COR-L47 (cell line): ENCODE results near the gene SYTL5.
"Not testable (repeated sequence)": the region's sequence is repeated elsewhere in the genome, so short reads cannot be mapped to it uniquely, and the experiment has no call there.

ENCODE experiments used
- DNase-seq: peaks from one replicate; lab custom pipeline; 2025; lab: John Stamatoyannopoulos, UW

The SYTL5 gene

GRCh38 chrX:38006291-38006690 lies at the start of gene SYTL5:
TSS of gene SYTL5 (plus strand) at chrX:38006553. CDS start at chrX:38033890, 27,337 bp downstream.
- DNase-seq = no peak

DNA sequence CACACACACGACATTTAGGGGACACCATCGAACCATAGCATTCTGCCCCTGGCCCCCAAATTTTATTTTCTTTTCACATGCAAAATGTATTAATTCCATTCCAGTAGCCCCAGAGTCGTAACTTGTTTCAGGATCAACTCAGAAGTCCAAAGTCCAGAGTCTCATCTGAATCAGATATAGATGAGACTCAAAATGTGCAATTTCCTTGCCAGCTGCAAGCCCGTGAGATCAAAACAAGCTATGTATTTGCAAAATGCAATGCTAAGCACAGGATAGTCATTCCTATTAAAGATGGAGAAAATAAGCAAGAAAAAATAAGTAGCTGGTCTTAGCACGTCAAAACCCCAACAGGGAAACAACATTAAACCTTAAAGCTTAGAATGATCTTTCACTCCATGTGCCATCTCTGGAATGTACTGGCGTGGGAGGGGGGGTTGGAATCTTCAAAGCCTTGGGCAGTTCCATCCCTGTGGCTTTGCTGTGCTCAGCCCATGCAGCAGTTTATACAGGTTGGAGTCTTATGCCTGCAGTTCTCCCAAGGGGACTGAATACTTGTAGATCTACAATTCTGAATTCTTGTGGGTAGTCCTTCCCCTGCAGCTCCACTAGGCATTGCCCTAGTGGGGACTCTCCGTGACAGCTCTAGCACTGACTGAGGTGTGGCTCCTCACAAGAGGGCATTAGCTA lies 47.7 kb upstream of the SYTL5 start:
- DNase-seq = no peak

DNA sequence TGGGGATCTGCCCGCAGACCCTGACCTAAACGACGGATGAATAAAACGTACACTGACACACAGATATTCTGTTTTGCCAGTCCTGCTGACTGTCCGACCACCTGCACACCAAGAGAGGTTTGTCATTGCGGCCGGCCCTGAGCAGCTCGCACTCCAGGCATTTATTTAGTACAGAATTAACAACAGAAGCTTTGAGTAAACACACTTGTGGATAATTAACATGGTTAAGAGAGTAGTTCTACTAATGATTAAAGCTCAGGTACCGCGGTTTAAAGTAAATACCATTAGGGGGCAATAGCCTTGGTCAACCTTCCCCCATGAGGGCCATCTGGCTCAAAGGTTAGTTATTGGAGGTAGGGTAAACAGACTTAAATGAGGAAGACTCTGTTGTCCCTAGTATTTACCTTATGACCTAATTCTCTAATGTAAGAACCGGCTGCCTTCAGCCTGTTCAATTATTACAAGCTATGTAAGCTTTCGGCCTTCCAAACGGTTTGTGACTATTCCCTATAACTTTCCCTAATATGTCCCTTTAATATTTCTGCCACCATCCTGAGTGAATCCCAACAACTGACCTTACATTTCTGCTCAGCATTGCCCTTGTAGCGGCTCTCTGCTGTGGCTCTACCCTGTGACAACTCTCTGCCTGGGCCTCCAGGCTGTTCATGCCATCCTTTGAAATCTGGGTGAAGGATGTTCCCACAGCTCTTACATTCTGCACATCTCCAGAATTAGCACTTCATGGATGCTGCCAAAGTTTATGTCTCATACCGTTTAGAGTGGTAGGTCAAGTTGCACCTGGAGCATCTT lies 46.9 kb upstream of the SYTL5 start:
- no peak for DNase-seq

- DNase-seq = no peak
These were observed 45.2 kb upstream of the SYTL5 start for GRCh38 chrX:37961118-37961517.

DNA sequence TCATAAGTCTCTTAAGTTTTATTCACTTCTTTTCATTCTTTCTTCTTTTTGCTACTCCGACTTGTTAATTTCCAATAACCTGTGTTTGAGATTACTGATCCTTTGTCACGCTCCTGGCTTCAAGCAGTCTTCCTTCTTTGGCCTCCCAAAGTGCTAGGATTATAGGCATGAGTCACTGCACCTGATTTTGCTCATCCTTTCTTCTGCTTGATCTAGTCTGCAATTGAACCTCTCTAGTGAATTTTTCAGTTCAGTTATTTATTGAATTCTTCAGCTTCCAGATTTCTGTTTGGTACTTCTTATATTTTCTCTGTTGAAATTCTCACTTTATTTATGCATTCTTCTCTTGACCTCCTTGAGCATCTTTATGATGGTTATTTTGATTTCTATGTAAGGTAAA lies 38.6 kb upstream of the SYTL5 start:
- no peak for DNase-seq

GRCh38 chrX:37975421-37975820 lies 30.9 kb upstream of the SYTL5 start:
- DNase-seq = no peak

DNA sequence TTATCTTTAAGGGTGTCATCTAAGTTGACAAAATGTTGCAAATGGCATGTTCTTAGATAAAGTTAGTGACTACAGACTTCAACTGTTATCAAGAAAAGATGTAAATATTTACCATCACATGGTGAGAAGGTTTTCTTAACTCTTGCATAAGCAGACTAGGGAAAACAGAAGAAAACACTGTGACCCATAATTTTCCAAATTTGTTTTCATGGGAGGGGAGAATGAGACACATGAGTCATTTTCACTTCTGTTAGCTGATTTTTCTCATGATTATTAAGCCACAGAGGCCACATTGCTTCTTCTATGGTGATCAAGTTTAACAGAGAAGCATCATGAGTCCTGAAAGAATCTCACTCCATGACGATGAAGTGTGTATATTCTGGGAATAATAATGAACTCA lies 30.2 kb upstream of the SYTL5 start:
- DNase-seq = no peak

DNA sequence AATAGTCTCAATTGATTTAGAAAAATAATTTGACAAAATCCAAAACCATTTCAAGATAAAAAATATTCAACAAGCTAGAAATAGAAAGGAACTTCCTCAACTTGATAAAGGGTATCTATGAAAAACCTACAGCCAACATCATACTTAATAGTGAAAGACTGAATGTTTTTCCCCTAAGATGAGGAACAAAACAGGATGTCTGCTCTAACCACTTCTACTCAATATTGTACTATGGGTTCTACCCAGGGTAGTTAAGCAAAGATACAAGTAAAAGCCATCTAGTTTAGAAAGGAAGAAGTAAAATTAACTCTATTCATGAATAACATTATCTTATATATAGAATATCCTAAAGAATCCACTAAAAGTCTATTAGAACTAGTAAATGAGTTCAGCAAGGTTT lies 21.5 kb upstream of the SYTL5 start:
- DNase-seq = no peak

GRCh38 chrX:37986893-37987292 lies 19.5 kb upstream of the SYTL5 start:
- no peak for DNase-seq

DNA sequence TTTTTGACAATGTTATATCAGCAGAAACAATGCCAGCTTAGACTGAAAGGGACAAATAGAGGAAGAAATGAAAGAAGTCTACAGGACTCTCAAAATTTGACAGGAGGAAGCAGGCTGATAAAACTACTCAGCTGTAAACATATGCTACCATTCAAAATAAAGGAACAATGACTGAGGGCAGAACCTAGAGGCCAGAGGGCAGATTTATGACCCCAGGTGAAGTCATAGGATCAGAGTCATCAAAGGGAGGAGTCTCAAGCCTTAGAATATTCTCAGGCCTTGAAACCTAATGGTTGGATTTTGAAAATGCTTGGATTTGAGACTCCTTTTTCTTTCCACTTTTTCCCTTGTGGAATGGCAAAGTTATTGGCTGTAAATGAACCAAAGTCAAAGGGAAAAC lies 17.0 kb upstream of the SYTL5 start:
- DNase-seq = no peak

- DNase-seq = not testable (repeated sequence)
These were observed 15.1 kb upstream of the SYTL5 start for GRCh38 chrX:37991303-37991702.

- no peak for DNase-seq
These were observed 13.2 kb upstream of the SYTL5 start for GRCh38 chrX:37993176-37993575.

- DNase-seq = peak; percentile 95
These were observed 12.3 kb upstream of the SYTL5 start for GRCh38 chrX:37993837-37994619.

DNA sequence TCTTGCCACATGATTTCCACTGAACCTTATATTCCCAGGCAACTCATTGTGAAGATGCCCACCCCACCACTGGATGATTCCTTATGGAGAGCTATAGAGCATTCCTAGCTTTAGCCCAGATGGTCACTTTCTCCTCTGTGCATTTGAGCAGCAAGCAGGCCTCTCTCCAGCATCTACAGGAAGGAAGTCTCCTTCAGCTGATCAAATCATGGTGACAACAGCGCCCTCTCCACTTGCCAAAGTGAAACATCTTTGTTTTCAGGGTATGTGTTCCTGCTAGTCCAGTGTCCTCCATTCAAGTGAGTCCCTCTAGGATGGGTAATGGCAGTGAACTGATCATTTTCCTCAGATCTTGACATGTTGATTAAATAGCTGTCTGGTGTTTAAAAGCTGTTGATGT lies 10.9 kb upstream of the SYTL5 start:
- no peak for DNase-seq

- DNase-seq = no peak
These were observed 9.3 kb upstream of the SYTL5 start for GRCh38 chrX:37997096-37997495.

DNA sequence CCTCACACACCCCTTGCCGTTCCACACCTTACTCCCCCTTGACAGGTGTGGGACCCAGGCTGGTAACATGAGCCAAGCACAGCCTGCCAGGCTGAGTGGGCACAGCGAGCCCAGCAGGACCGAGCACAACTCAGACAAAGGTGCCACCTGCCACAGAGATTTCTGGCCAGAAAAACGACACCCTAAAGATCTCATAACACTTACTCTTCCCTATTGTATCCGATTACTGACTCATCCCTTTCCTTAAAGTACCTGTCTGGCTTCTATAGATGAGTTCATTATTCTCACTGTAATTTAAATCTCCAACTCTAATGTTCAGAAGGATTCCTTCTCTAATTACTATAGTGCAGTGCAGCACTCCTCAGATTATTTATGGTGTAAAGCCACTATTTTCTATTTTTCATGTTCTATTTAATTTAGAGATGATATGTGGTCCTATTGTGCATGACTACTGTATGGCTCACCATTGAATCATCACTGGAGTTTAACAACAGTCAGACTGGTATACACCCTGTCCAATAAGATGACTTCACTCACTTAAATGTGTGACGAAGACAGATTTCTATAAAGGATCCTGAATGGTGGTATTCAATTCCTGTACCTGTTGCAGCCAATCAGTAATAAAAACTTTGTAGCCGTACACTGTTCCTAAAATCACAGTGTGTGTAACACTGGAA lies 7.6 kb upstream of the SYTL5 start:
- peak; percentile 47 for DNase-seq

DNA sequence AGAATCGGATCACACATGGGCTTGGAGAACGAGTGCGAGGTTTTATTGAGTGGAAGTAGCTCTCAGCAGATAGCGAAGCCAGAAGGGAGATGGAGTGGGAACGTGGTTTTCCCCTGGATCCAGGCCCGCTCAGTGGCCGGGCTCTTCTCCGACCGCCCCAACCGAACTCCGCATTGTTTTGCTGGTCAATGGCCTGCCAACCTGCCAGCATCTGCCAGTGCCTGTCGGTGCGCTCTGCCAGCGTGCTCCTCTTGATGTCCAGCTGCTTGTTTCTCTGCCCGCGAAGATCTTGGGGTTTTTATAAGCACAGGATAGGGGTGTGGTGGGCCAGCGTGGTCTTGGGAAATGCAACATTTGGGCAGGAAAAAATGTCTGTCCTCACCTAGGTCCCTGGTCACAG lies 5.6 kb upstream of the SYTL5 start:
- no peak for DNase-seq

GRCh38 chrX:38004046-38004445 lies 2.3 kb upstream of the SYTL5 start:
- DNase-seq = no peak

GRCh38 chrX:38006778-38007177 lies 425 bp downstream of the SYTL5 start:
- no peak for DNase-seq

GRCh38 chrX:38008658-38009057 lies 2.3 kb downstream of the SYTL5 start:
- no peak for DNase-seq

DNA sequence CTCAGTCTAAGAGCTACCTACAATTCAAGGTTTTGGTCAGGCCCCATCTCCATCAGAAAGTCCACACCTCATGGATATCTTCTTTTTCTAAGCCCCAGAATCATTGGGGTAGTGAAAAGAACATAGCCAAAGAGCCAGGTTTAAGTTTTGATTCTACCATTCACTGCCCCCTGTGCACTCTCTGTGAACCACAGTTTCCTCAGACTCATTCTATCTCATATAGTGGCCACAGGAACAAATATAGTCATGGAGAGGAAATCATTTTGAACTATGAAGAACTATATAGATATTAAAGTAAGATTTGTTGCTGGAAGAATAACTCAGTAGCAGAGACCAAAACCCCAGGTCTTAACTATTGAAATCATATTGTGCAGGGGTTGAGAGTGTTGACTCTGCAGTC lies 3.3 kb downstream of the SYTL5 start:
- no peak for DNase-seq

DNA sequence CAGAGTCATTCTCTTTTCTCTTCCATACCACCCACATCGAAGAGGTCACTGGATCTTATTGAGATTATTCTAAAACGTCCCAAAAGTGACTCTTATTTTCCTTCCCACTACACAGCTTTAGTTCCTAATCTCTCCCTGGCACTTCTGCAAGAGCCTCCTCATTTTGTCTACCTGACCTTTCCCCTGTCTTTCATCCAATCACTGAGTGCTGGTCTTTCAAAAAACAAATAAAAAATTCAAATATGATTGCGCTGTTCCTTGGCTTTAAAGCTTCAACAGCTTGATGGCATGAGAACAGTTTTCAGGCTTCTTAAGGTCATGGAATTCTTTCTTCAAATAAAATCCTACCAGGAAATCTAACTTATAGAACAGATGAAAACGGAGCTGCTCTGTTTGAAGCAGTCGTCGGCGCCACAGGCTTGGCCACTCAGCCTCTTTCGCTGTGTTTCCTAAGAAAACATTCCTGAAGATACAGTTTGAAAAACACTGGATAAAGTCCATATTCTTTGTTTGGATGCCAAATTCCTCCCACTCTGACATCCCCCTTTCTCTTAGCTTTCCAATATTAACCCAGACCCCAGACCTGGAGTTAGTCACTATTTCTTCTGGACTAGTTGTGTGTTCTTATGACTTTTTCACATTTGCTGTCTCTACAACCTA lies 12.5 kb downstream of the SYTL5 start:
- no peak for DNase-seq
